Mesendoderm (in vitro differentiated cells): ENCODE results near the gene TNFAIP8L1.
A peak's percentile ranks its signal among the peaks of the same experiment; 100 is the strongest.

Experiments
- DNase-seq: peaks from one replicate; pipeline ENCODE4 v3.0.0; 2013
- H2AK5ac ChIP-seq: 2 replicates; pipeline ENCODE4 v1.6.1; 2013; ENCODE audit warnings: low read length, inconsistent platforms
- H2BK120ac ChIP-seq: 2 replicates; pipeline ENCODE4 v1.6.1; 2013; ENCODE audit warnings: low read depth, mild to moderate bottlenecking, low read length, moderate library complexity, mixed read lengths
- H2BK15ac ChIP-seq: replicated peaks from 2 replicates; pipeline ENCODE4 v1.6.1; 2013; ENCODE audit warnings: low read depth, mild to moderate bottlenecking, moderate library complexity
- H2BK5ac ChIP-seq: 2 replicates; pipeline ENCODE4 v1.6.1; 2013; ENCODE audit warnings: low read length, inconsistent platforms
- H3K18ac ChIP-seq: 2 replicates; pipeline ENCODE4 v1.6.1; 2013; ENCODE audit warnings: mild to moderate bottlenecking, low read length, mixed read lengths
- H3K23ac ChIP-seq: one replicate; pipeline ENCODE4 v1.6.1; 2013; ENCODE audit warnings: low read length
- H3K27ac ChIP-seq: 2 replicates; pipeline ENCODE4 v1.5.1; 2013; ENCODE audit warnings: low read depth, mild to moderate bottlenecking, inconsistent platforms, low read length, moderate library complexity
- H3K27me3 ChIP-seq: 2 replicates; pipeline ENCODE4 v1.6.1; 2013; ENCODE audit warnings: low read length, control low read depth, mild to moderate bottlenecking, inconsistent platforms; ENCODE audit not compliant: insufficient read depth, poor library complexity
- H3K36me3 ChIP-seq: 2 replicates; pipeline ENCODE4 v1.6.1; 2013; ENCODE audit warnings: low read length, inconsistent platforms; ENCODE audit not compliant: control insufficient read depth, insufficient read depth
- H3K4ac ChIP-seq: one replicate; pipeline ENCODE4 v1.6.1; 2013; ENCODE audit warnings: low read depth, mild to moderate bottlenecking, low read length, moderate library complexity
- H3K4me1 ChIP-seq: 2 replicates; pipeline ENCODE4 v1.6.1; 2013; ENCODE audit warnings: low read depth, low read length, inconsistent platforms; ENCODE audit not compliant: control insufficient read depth
- H3K4me2 ChIP-seq: 2 replicates; pipeline ENCODE4 v1.6.1; 2013; ENCODE audit warnings: low read length
- H3K4me3 ChIP-seq: 2 replicates; pipeline ENCODE4 v1.5.1; 2013; ENCODE audit warnings: mild to moderate bottlenecking, low read length
- H3K56ac ChIP-seq: one replicate; pipeline ENCODE4 v1.6.1; 2013; ENCODE audit warnings: low read length
- H3K79me1 ChIP-seq: 2 replicates; pipeline ENCODE4 v1.6.1; 2013; ENCODE audit warnings: low read length, inconsistent platforms
- H3K79me2 ChIP-seq: 2 replicates; pipeline ENCODE4 v1.6.1; 2013; ENCODE audit warnings: mild to moderate bottlenecking, low read length; ENCODE audit not compliant: control insufficient read depth, insufficient read depth
- H3K9ac ChIP-seq: 2 replicates; pipeline ENCODE4 v1.6.1; 2013; ENCODE audit warnings: low read length, inconsistent platforms
- H4K5ac ChIP-seq: one replicate; pipeline ENCODE4 v1.6.1; 2013; ENCODE audit warnings: low read length
- H4K8ac ChIP-seq: one replicate; pipeline ENCODE4 v1.6.1; 2013; ENCODE audit warnings: low read depth, mild to moderate bottlenecking, control low read depth, low read length, moderate library complexity
- WGBS: extraction: QIAGEN DNeasy Blood & Tissue Kit; methylation state at CpG from one replicate; pipeline ENCODE4 v1.1.7; 2013; ENCODE audit warnings: low lambda C conversion rate, missing lambda C conversion rate; ENCODE audit not compliant: insufficient coverage; ENCODE audit errors: extremely low coverage; 5-methylcytosine and 5-hydroxymethylcytosine counted together

The TNFAIP8L1 gene

DNA sequence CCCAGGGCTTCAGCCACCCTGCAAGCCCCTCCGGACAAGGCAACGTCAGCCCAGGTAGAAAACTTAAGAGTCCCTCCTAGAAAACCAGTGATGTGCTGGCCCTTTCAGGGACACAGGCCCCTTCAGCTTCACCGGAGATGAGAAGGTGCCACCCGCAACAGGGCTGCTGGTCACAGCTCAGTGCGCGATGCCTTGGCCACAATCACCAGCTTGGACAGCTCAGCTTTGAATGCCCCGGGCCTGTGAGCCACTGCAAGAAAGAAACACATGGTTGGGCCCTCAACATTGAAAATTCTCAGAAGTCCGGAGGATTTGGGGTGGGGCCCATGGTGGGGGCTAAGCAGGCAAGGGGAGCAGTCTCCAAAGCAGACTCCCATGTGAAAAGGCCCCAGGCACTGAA, 18.5 kb downstream of the TNFAIP8L1 start:
- Histone ChIP-seq H2AK5ac (no peak overlapping the region), H3K9ac (no peak overlapping the region), H4K8ac (no peak overlapping the region), H3K18ac (no peak overlapping the region), H3K23ac (no peak overlapping the region), H3K79me2 (no peaks in the 10 kb centered on the region), H3K56ac (no peak overlapping the region), H3K4me3 (no peak overlapping the region), H4K5ac (no peak overlapping the region), H3K36me3 (peaks cover 11% of the 10 kb centered on the region), H3K79me1 (no peaks in the 10 kb centered on the region), H3K4me1 (no peaks in the 10 kb centered on the region), H3K4ac (no peak overlapping the region), H3K27me3 (no peaks in the 10 kb centered on the region), H3K4me2 (no peak overlapping the region), H3K27ac (no peak overlapping the region), H2BK15ac (no peak overlapping the region), H2BK5ac (no peak overlapping the region), H2BK120ac (no peak overlapping the region)
- no CpG with 5 or more reads among the region's 8 CpGs for WGBS
- no peak for DNase-seq

DNA sequence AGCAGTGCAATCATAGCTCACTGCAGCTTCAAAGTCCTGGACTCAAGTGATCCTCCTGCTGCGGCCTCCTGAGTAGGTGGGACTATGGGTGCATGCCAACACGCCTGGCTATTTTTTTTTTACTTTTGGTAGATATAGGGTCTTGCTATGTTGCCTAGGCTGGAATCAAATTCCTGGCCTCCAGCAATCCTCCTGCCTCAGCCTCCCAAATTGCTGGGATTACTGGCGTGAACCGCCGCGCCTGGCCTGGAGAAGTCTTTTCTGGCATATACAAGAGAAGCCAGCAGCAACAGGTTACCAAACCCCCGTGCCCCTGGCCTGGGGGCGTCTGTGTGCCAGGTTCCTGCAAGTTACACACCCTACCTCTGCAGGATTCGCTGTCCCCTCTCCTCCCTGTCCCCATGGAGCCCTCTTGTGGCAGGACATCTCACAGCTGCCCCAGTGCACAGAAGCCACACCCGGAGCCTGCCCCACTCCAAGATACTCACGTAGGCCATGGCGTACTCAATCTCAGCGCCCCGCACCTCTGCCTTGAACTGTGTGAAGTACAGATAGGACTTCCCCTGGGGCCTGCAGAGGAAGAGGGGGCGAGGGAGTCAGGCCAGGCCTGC, 21.0 kb downstream of the TNFAIP8L1 start:
- no CpG with 5 or more reads among the region's 15 CpGs for WGBS
- Histone ChIP-seq H3K79me2 (no peaks in the 10 kb centered on the region), H2BK120ac (no peak overlapping the region), H3K27me3 (no peaks in the 10 kb centered on the region), H3K56ac (no peak overlapping the region), H2BK15ac (no peak overlapping the region), H3K4me2 (no peak overlapping the region), H3K23ac (no peak overlapping the region), H2AK5ac (no peak overlapping the region), H3K27ac (no peak overlapping the region), H3K4me3 (no peak overlapping the region), H4K5ac (no peak overlapping the region), H3K36me3 (peaks cover 10% of the 10 kb centered on the region), H3K18ac (no peak overlapping the region), H3K9ac (no peak overlapping the region), H2BK5ac (no peak overlapping the region), H3K79me1 (no peaks in the 10 kb centered on the region), H3K4me1 (no peaks in the 10 kb centered on the region), H4K8ac (no peak overlapping the region), H3K4ac (no peak overlapping the region)
- DNase-seq: peak; percentile 74

DNA sequence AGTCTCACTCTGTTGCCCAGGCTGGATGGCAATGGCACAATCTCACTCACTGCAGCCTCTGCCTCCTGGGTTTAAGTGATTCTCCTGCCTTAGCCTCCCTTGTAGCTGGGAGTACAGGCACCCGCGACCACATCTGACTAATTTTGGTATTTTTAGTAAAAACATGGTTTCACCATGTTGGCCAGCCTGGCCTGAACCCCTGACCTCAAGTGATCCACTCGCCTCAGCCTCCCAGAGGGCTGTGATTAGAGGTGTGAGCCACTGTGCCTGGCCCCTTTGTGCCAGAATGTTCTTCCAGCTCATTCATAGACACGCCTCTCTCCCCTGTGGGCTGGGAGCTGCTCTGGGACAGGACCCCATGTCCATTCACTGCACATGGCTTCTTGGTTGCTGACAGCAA, 21.7 kb downstream of the TNFAIP8L1 start:
- Histone ChIP-seq H3K79me1 (no peaks in the 10 kb centered on the region), H3K27ac (no peak overlapping the region), H3K36me3 (peaks cover 10% of the 10 kb centered on the region), H4K5ac (no peak overlapping the region), H2BK120ac (no peak overlapping the region), H3K27me3 (no peaks in the 10 kb centered on the region), H3K4ac (no peak overlapping the region), H3K4me2 (no peak overlapping the region), H2BK15ac (no peak overlapping the region), H3K79me2 (no peaks in the 10 kb centered on the region), H3K23ac (no peak overlapping the region), H2BK5ac (no peak overlapping the region), H3K4me3 (no peak overlapping the region), H3K18ac (no peak overlapping the region), H2AK5ac (no peak overlapping the region), H4K8ac (no peak overlapping the region), H3K56ac (no peak overlapping the region), H3K9ac (no peak overlapping the region), H3K4me1 (no peaks in the 10 kb centered on the region)
- WGBS: no CpG with 5 or more reads among the region's 4 CpGs
- DNase-seq: no peak

DNA sequence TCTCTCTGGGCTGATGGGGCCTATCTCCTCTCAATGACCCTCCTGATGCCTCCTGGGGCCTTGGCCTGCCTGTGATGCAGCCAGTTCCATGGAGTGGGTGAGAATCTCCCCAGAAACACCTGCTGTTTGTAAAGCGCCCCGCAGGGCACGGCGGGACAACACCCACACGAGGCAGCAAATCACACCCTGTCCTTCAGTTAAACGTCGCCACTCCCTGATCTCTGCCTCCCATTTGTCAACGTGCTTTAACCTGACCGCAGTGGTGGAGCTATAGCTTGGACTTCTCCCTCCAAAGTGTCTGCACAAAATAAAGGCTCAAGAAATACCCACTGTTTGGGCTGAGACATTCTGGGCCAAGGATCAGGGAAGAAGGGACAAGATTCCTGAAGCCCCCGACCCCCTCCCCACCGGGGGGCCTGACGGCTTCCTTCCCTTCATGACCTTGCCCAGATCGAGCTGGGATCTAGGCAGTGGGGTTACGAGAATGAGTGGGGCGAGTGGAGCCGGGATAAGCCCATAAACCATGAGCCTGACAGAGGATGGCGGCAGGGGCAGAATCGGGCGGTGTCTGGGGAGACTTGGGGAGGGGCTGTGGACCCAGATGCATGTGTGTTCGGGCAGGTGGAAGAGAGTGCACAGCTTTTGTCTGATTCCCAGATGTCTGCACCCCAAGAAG, 22.8 kb downstream of the TNFAIP8L1 start:
- no peak overlapping the region for H3K4ac ChIP-seq
- no peaks in the 10 kb centered on the region for H3K79me2 ChIP-seq
- H3K79me1 ChIP-seq: no peaks in the 10 kb centered on the region
- H3K4me3 ChIP-seq: no peak overlapping the region
- no peak overlapping the region for H4K8ac ChIP-seq
- H3K23ac ChIP-seq: no peak overlapping the region
- no peaks in the 10 kb centered on the region for H3K27me3 ChIP-seq
- no peak overlapping the region for H2BK5ac ChIP-seq
- no peak for DNase-seq
- WGBS: no CpG with 5 or more reads among the region's 20 CpGs
- no peak overlapping the region for H2BK15ac ChIP-seq
- H3K4me1 ChIP-seq: no peaks in the 10 kb centered on the region
- H3K36me3 ChIP-seq: peaks cover 8% of the 10 kb centered on the region
- no peak overlapping the region for H2AK5ac ChIP-seq
- no peak overlapping the region for H3K56ac ChIP-seq
- H2BK120ac ChIP-seq: no peak overlapping the region
- no peak overlapping the region for H3K18ac ChIP-seq
- no peak overlapping the region for H3K4me2 ChIP-seq
- no peak overlapping the region for H3K27ac ChIP-seq
- no peak overlapping the region for H3K9ac ChIP-seq
- H4K5ac ChIP-seq: no peak overlapping the region

DNA sequence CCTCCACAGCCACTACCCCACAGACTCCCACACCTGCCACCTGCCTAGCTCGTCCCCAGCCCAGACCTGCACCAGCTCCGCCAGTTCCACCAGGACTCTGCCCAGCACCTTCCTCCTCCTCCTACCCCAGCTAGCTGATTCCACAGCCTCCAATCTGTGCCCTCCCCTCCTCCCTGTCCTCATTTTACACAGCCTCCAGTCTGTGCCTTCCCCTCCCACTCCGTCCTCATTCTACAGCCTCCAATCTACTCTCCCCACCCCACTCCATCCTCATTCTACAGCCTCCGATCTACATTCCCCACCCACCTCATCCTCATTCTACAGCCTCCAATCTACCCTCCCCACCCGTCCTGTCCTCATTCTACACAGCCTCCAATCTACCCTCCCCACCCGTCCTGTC, 23.5 kb downstream of the TNFAIP8L1 start:
- H3K79me2 ChIP-seq: no peaks in the 10 kb centered on the region
- no peak overlapping the region for H3K9ac ChIP-seq
- H3K18ac ChIP-seq: no peak overlapping the region
- no peaks in the 10 kb centered on the region for H3K79me1 ChIP-seq
- no peak overlapping the region for H4K8ac ChIP-seq
- H3K56ac ChIP-seq: no peak overlapping the region
- no peak overlapping the region for H4K5ac ChIP-seq
- no peak overlapping the region for H2AK5ac ChIP-seq
- no peak overlapping the region for H2BK120ac ChIP-seq
- H3K36me3 ChIP-seq: peaks cover 6% of the 10 kb centered on the region
- no peaks in the 10 kb centered on the region for H3K27me3 ChIP-seq
- no peaks in the 10 kb centered on the region for H3K4me1 ChIP-seq
- H3K4ac ChIP-seq: no peak overlapping the region
- H3K4me2 ChIP-seq: no peak overlapping the region
- no peak overlapping the region for H3K27ac ChIP-seq
- H3K4me3 ChIP-seq: no peak overlapping the region
- H2BK15ac ChIP-seq: no peak overlapping the region
- no peak overlapping the region for H3K23ac ChIP-seq
- H2BK5ac ChIP-seq: no peak overlapping the region
- no CpG with 5 or more reads among the region's 6 CpGs for WGBS
- DNase-seq: no peak

DNA sequence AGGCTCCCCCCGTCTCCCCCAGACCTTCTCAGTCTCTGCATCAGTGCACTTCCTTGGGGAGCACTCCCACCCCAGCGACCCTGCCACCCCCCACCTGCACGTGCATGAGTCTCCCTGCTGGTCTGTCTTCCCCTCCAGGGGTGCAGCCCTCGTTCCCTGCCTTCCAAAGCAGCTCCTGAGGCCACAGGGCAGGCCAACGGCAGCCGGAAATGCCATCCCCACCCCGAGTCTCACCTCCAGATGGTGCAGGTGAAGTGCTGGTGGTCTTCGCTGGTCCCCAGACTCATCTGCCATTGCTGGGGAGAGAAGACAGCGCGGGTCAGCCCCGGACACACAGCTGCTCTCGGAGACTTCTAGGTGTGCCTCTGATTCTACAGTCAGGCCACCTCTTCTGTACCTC, 25.3 kb downstream of the TNFAIP8L1 start:
- H2AK5ac ChIP-seq: no peak overlapping the region
- H3K27ac ChIP-seq: no peak overlapping the region
- no peak overlapping the region for H4K8ac ChIP-seq
- H3K79me1 ChIP-seq: peaks cover 2% of the 10 kb centered on the region
- H3K9ac ChIP-seq: no peak overlapping the region
- no peak overlapping the region for H3K18ac ChIP-seq
- no CpG with 5 or more reads among the region's 12 CpGs for WGBS
- no peak overlapping the region for H3K4ac ChIP-seq
- H3K4me3 ChIP-seq: no peak overlapping the region
- H3K23ac ChIP-seq: no peak overlapping the region
- no peak overlapping the region for H2BK120ac ChIP-seq
- no peak overlapping the region for H4K5ac ChIP-seq
- H3K4me2 ChIP-seq: no peak overlapping the region
- H3K27me3 ChIP-seq: no peaks in the 10 kb centered on the region
- no peaks in the 10 kb centered on the region for H3K4me1 ChIP-seq
- H3K79me2 ChIP-seq: peaks cover 4% of the 10 kb centered on the region
- no peak overlapping the region for H2BK15ac ChIP-seq
- H3K36me3 ChIP-seq: peaks cover 1% of the 10 kb centered on the region
- no peak overlapping the region for H2BK5ac ChIP-seq
- no peak overlapping the region for H3K56ac ChIP-seq
- no peak for DNase-seq
